HPDE6-E6E7 (cell line): ENCODE results near the gene RIPOR2.

Experiments used
- DNase-seq: peaks from one replicate; pipeline ENCODE4 v3.0.0; 2011; ENCODE audit warnings: missing footprints; ENCODE audit errors: extremely low spot score

The RIPOR2 gene, protein sequence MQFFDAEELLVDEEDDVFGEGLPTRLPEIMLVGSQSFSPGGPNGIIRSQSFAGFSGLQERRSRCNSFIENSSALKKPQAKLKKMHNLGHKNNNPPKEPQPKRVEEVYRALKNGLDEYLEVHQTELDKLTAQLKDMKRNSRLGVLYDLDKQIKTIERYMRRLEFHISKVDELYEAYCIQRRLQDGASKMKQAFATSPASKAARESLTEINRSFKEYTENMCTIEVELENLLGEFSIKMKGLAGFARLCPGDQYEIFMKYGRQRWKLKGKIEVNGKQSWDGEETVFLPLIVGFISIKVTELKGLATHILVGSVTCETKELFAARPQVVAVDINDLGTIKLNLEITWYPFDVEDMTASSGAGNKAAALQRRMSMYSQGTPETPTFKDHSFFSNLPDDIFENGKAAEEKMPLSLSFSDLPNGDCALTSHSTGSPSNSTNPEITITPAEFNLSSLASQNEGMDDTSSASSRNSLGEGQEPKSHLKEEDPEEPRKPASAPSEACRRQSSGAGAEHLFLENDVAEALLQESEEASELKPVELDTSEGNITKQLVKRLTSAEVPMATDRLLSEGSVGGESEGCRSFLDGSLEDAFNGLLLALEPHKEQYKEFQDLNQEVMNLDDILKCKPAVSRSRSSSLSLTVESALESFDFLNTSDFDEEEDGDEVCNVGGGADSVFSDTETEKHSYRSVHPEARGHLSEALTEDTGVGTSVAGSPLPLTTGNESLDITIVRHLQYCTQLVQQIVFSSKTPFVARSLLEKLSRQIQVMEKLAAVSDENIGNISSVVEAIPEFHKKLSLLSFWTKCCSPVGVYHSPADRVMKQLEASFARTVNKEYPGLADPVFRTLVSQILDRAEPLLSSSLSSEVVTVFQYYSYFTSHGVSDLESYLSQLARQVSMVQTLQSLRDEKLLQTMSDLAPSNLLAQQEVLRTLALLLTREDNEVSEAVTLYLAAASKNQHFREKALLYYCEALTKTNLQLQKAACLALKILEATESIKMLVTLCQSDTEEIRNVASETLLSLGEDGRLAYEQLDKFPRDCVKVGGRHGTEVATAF

DNA sequence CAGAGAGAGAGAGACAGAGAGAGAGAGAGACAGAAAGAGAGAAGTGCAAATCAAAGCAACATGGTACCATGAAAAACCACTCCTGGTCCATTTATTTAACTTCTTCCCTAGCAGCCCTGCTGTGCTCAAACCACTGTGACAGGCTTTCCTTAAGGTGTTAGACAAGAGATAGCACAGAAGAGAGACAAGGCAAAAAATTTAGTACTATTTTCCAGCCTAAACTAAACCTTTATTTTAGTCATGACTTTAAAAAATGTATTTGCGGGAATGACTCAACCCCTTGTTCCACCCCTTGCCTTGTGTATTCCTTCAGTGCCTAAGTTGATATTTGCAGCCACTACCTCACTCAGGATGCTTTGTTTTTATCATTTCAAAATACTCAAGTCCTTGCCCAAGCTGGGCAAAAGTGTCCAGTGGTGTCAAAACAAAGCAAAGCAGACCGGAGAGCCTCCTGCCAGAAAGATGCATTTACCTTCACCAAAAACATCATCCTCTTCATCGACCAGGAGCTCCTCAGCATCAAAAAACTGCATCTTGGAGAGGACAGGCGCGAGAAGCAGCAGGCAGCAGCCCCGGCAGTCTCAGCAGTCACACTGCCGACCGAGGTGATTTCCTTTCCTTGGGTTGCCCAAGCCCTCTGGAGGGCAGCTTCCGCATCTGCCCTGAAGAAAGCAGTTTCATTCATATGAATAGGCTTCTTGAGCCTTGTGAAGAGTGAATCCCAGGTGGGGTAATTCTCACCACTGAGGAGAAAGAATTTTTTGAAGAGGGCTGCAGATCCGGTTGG lies at the start of gene RIPOR2:
RIPOR2 (minus strand) TSS at position 595 of the 787 bp plus-strand sequence; CDS start at position 533, 62 bp downstream.
- DNase-seq = no peak

DNA sequence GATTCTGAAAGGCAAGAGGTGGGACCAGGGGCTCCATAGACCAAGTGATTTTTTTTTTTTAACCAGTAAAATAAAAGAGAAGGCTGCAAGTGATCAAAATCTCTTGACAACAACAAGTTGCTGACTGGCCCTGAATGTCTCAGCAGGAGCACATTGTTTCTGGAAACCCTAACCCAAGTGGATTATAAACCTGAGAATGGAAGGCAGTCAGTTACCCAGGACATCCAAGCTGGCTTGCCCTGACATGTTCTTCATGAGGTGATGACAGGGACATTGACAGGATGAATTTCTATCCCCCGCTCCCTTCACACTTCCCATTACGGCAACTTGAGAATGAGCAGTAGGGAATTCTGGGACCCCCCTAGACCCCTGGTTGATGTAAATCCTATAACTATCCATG lies 49.6 kb upstream of the RIPOR2 start:
- DNase-seq = no peak

DNA sequence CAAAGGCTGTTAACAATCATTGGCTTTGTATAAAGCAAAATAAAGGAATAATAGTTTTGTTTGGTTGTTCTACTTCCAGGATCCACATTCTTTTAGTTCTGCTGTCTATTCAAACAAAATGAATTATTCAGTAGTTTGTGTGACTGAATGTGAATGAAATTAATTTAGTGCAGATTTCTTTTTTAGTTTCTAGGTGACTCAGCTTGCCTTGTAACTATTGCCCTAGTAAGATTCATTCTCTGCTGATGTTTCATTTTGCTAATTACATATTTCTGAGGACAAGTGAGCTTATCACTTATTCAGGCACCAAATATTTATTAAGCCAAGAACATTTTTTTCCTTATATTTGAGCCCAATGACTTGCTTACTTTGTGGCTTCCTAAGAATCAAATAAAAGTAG lies 46.5 kb upstream of the RIPOR2 start:
- DNase-seq = no peak

DNA sequence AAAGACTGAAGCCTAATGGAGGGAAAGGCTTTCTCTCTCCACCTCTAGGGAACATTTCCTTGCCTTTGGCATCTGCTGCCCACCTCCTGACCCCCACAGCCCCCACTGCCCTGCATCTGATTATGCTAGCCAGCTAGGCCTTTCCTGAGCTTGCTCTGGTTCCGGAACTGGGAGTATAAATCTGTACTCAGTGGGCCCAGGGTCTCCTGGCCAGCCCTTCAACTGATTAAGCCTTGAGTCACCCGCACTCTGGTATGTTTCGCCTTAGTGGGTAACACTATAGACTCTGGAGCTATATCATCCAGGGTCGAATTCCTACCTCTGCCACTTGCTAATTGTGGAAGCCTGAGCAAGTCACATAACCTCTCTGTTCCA lies 45.6 kb upstream of the RIPOR2 start:
- DNase-seq = no peak

DNA sequence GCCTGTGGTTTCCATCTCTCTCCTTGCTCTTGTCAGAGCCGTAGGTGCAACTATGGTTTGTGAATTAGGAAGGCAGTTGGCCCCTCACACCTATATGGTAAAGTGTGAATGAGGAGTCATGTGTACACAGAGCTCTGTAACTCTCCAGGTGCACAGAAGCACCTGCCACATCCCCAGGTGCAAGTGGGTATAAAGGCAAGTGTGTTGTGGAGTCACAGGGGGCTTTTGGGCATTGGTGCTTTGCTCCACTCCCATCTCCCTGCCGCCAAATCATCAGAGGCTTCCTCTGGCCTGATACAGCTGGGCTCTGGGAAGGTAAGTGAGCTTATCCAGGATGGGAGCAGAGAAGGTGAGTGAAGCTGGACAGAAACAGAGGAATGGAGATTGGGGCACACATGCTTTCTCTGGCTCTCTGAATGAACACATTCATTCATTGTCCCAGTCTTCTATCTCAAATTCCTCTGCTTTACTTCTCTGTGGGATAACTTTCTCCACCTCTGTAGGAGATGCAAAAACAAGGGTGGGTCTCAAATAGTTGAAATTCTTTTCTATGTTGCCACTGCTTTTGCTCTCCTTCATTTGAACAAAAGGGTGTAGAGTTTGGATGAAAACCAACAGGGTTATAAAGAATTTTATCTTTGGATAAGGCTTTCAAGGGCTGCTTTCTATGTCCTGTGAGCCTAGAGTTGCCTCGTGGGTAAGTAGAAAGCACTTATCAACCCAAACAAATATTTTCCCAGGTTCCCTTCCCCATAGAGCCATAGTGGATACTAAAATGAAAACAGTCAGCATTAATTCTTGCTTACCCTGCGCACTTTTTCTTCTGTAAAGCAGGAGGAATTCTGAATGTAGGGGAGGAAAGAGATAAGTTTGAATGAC lies 45.0 kb upstream of the RIPOR2 start:
- no peak for DNase-seq

DNA sequence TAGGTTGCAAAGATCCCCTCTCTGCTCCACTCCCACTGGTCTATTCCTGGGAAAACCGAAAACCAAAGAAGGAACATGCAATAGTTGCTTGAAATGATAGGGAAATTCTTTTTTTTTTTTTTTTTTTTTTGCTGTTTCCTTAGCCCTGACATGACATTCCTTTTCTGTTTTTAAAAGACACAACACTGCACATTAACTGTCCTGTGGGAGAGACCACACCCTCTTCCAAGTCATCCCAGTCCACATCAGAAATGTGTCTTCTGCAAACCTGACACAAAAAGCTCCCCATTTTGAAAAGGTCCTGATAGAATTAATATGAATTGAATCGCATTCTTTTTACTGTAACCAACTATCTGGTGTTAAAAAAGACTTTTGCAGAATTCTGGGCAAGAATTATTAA lies 43.4 kb upstream of the RIPOR2 start:
- no peak for DNase-seq

DNA sequence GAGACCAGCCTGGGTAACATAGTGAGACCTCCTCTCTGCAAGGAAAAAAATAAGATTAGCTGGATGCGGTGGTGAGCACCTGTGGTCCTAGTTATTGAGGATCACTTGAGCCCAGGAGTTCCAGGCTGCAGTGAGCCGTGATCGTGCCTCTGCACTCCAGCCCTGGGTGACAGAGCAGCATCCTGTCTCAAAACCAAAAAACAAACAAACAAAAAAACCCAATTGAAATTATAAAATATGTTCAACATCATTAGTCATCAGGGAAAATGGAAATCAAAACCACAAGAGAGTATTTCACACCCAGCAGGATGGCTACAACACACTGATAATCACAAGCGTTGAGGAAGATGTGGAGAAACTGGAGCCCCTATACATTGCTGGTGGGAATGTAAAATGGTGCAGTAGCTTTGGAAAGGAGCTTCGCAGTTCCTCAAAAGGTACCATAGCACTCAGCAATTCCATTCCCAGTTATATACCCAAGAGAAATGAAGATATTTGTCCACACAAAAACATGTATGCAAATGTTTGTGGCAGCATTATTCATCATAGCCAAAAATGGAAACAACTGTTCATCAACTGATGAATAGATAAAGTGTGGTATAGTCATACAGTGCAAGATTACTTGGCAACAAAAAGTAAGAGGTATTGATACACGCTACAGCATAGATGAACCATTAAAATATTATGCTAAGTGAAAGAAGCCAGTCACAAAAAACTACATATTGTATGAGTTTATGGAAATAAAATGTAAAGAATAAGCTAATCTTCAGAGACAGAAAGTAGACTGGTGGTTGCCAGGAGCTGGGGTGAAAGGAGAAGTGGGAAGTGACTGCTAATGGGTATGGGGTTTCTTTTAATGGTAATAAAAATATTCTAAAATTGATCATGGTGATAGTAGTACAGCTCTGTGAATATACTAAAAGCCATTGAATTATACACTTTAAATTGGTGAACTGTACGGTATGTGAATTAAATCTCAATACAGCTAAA lies 38.7 kb upstream of the RIPOR2 start:
- DNase-seq = no peak

DNA sequence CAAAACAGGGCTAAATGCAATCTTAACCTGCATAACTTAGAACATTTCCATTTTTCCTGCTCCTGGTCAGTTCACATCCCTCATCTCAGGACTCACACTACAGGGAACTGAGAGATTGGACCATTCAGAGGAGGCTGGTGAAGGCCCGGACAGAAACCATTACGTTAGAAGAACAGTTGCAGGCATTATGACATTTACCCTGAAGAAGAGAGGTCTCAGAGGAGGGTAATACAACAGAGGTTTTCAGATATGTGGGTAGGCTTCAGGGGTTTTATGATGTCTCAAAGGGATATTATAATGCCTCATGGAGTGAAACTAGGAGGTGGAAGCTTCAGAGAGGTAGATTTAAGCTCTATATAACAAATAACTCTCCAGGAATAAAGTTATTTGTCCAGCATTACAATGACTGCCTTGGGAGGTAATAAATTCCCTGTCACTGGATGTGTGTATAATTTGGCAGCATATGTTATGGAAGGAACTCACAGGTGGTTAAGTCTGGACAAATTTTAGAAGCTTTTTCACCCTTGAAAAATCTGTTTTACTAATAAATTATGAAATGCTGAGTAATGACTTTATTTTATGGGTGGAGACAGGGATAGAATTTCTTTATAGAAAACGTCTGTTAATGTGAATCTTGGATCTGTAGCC lies 36.7 kb upstream of the RIPOR2 start:
- DNase-seq = no peak

DNA sequence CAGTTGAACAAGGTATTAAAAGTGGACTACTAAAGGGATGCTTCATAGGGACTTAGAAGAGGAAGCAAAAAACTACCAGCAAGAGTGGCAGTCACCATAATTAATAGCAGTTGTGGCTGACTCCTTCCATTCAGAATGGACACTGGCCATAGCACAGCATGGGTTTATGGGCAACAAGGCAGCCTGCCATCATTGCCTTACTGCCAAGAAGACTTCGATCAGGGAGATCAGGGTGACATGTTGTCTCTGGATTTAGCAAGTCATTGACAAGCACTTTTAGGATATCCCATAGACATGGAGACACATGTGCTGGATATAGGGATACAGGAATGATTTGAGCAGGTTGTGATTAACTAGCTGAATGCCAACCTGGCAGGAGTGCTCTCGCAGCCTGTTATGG lies 35.3 kb upstream of the RIPOR2 start:
- no peak for DNase-seq

DNA sequence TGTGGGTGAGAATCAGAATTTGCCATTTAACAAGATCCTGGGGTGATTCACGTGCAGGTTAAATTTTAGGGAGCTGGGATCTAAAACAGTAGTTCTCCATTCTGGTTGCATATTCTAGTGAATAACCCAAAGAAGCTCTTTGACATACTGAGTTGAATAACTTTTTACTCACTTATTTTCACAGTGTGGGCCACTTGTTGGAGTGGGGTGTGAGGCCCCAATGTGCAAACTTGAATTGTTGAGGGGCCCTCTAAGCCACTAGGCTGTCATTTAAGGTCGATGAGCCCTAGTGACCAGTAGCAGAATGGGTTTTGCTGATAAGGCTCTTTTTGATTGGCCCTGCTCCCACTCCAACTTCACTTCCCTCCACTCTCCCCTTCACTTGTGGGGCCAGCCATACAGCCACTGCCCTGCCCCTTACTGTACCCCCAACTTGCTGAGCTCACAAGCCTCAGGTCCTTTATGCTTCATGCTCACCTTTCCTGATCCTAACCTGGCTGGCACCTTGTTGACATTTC lies 33.6 kb upstream of the RIPOR2 start:
- no peak for DNase-seq

DNA sequence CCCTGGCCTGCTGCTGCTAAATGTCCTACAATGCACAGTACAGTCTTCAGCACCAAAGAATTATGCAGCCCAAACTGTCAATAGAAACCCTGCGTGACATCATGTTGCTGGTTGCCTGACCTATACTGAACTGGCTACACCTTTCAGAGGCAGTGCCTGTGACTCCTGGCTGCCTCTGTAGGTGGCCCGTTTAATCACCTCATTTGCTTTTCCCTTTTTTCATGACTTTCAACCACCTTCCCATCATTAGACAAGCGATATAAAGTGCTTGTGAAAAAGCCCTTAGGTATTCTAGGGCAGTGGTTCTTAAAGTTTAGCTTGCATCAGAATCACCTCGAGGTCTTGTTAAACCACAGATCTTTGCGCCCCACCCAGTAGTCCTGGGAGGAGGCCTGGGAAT lies 33.0 kb upstream of the RIPOR2 start:
- DNase-seq = no peak

DNA sequence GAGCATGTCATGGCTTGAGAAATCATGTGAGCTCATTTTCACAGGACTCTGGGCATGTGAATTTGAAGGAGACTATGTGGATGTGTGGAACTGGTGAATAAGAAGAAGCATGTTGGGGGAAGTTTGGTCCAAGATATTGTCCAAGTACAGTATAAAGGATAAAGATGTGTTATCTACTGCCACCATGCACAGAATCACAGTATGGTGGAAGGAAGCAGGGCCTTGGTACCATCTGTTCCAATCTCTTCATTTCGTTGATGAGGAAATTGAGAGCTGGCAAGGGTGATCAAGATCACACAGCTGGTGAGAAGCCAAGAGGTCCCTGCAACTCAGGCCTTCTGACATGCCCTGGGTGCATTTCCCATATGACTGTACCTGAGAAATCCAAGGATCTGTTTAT lies 31.5 kb upstream of the RIPOR2 start:
- DNase-seq = no peak

DNA sequence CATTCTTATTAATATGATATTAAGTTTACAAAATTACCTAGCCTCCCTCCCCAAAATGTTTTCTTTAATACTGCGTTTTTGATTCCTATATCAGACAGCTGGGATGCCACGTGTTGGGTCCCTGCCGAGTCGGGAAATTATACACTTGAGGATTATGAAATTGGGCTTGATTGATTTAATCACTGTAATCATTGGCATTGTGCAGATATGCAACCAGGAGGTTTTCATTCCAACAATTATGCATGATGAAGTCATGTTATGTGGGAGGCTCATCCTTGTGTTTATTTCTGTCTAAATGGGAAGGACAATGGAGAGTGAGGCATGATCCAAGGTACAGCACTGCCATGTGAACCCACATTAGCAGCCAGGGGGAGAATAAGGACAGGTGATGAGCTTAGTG lies 30.6 kb upstream of the RIPOR2 start:
- no peak for DNase-seq

DNA sequence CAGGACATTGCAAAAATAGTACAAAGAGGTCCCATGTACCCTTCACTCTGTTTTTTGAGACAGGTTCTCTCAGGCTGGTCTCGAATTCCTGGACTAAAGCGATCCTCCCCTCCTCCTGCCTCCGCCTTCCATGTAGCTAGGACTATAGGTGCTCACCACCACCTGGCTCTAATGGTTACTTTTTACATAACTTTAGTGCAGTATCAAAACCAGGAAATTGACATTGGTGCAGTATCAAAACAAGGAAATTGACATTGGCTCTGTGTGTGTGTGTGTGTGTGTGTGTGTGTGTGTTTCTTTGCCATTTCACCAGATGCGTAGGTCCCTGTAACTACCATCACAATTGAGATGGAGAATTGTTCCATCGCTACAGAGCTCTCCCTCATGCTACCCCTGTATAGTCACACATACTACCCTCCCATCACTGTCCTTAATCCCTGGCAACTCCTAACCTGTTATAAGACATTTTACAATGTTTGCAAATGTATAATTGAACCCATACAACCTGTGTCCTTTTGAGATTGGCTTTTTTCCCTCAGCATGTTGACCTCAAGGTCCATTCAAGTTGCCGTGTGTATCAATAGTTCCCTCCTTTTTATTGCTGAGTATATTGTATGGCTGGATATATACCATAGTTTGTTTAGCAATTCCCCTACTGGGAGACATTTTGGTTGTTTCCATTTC lies 28.3 kb upstream of the RIPOR2 start:
- no peak for DNase-seq

DNA sequence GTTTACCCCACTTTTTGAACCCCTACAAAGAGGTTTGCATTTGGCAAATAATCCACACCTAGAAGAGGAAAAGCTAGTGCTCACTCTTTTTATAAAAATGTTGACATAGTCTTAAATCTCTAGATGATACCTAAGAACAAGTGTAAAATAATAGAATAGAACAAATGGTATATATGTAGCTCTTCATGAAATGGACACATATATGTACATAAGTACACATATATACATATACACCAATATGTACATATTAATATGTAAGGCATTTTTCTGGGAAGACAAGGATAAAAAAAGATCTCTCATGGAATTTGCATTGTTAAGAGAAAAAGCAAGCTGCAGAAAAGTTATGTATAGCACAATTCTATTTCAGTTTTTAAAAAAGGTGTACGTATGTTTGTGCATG lies 27.6 kb upstream of the RIPOR2 start:
- DNase-seq = no peak

DNA sequence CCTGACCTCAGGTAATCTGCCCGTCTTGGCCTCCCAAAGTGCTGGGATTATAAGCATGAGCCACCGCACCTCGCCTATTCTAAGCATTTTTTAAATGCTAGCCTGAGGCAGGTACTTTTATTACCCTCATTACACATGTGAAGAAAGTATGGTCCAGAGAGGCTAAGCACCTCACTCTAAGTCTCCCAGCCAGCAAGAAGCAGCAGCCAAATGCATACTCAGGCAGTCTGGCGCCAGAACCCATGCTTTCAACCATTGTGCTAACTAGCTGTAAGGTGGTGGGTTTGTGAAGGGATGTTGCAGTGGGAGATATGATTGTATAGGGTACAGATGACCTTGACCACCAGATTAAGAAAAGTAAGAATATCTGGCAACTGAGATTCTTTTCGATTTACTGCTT lies 26.1 kb upstream of the RIPOR2 start:
- no peak for DNase-seq

DNA sequence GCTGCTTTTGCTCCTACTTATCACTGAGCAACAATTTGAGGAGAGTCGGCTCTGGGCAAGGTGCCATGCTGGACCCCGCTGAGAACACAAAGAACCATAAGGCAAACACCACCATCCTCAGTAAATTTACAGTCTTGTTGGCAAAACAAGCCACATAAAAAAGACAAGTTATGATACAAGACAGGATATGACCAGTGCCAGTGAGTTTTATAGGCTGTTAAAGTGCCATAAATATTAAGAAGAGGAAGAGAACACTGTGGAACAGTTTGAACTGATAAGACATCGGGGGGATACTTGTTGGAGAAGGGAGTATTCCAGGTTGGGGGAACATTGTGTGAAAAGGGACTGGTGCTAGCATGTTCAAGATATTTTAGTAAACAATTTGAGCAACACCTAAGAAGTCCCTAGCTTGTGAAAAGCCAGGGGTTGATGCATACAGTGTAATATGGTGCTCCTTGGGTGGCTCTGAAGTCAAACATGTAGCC lies 25.3 kb upstream of the RIPOR2 start:
- no peak for DNase-seq

DNA sequence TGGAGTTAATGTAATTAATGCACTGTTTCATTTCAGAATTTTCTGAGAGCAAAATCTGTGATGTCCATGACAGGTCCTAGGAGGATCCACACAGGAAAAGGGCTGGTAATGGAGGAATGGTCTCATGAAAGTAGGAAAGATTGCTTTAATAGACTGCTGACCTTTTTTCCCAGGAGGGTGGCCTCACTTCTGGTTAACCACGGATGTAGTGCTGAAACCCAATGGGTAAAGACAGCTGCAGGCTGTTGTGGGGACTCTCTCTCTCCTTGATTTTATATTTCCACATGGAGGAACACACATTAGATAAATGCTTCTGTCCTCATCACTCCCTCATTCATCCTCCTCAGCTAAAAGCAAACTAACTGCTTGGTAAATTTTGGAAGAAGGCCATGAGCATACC lies 23.6 kb upstream of the RIPOR2 start:
- no peak for DNase-seq
